NCI-H187 treated with DMSO at 0.1 percent for 48 hours (cell line): ENCODE results near the gene AKR1D1.
A peak's percentile ranks its signal among the peaks of the same experiment; 100 is the strongest.
"Not testable (repeated sequence)": the region's sequence is repeated elsewhere in the genome, so short reads cannot be mapped to it uniquely, and the experiment has no call there.

Source experiments
- DNase-seq: peaks from one replicate; lab custom pipeline; 2025; lab: John Stamatoyannopoulos, UW

Gene AKR1D1

DNA sequence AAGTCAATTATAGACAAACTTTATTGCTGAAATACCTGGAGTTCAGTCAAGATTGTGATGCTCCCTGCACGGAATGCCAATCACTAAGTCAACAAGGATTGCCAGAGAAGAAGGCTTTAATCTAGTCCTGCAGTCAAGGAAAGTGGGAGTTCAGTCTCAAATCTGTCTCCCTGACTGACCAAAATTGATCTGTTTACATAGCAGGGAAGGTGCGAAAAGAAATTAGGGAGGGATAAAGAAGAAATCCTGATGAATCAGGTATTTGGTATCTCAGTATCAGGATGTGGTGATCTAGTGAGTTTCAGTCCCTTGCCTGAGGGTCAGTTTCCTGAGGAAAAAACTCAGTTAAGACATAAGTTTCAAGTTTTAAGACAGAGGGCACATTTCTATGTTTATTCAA lies 2.1 kb upstream of the AKR1D1 start:
- no peak for DNase-seq

DNA sequence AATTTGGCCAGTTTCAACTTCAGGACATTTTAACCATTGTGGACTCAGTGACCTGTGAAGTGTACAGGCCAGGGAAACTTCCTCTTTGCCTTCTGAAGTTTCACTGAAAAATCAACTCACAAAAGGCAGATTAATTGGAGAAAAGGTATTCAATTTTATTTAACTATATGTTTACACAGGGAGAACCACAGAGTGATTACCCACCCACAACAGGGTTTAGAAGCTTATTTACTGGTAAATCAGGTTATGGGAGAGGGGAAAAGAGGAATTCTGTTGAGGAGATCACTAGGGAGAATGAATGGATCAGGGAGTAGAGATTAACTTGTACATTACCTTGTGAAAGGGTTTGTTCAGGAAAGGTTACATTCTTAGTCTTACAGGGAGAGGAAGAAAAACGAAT lies 1.7 kb upstream of the AKR1D1 start:
- DNase-seq: no peak

DNA sequence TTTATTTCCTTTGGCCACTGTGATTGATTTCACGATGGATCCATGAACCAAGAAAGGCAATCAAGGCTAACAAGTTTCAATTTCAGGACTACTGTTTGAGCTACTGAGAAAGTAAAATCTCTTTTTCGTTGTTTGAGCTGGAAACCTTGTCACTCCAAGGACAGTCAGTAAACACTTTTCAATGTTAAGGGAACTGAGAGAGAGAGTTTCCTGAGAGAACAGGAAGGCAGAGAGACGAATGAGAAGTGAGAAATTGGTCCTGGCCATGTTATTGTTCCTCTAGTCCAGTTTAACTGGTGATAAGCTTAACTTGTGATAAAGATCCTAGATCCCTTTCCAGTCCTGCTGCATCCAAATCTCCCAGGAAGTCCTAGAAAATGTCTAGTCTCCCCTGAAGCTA lies 909 bp upstream of the AKR1D1 start:
- DNase-seq: no peak

DNA sequence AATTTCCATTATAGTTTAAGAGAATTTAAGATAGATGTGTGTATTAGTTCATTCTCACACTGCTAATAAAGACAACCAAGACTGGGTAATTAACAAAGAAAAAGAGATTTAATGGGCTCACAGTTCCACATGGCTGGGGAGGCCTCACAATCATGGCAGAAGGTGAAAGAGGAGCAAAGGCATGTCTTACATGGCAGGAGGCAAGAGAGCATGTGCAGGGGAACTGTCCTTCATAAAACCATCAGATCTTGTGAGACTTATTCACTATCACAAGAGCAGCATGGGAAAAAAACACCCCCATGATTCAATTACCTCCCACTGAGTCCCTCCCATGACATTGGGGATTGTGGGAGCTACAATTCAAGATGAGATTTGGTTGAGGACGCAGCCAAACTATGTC lies 473 bp upstream of the AKR1D1 start:
- DNase-seq: not testable (repeated sequence)

DNA sequence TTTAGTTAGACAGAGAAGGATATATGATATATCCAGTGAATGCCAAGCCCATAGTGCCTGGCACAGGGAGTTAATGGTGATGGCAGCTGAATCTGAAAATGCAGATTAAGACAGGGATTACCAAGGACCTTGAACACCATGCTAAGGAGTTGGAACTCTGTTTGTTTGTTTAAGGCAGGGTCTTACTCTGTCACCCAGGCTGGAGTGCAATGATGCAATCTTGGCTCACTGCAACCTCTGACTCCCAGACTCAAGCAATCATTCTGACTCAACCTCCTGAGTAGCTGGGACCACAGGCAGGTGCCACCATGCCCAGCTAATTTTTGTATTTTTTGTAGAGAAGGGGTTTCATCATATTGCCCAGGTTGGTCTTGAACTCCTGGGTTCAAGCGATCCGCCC lies 1.6 kb downstream of the AKR1D1 start:
- no peak for DNase-seq

DNA sequence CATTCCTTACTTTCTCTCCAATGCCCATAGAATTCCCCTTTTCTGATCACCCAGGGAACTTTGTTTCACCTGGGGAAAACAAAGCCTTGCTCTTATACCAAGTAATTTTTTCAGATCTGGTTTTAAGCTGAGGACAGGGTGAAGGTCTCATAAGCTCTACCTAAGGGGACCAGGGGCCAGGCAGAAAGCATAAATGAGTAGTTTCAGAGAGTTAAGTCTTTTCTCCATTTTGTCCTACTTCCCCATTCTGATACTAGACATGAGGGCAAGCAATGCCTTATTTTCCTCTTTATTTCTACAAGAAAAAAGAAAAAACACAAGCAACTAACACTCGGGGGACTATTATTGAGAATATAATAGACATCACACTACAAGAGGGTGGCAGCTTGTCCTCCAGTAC lies 2.9 kb downstream of the AKR1D1 start:
- no peak for DNase-seq

DNA sequence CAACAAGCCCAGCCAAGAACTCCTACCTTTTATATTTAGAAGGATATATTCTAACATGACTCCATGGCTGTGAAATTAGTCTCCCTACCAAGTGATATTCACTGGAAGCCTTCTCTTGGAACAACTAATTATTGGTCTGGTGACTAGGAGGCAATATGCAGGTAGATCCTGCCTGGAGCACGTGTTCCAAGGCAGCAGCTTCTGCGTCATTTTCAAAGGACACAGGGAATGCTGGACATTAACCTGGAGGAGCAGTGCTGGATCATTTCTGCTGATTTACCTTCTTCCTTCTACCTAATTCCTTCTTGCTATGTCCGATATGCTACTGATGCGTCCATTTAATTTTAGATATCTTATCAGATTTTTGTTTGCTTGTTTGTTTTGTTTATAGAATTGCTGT lies 5.6 kb downstream of the AKR1D1 start:
- DNase-seq: no peak

DNA sequence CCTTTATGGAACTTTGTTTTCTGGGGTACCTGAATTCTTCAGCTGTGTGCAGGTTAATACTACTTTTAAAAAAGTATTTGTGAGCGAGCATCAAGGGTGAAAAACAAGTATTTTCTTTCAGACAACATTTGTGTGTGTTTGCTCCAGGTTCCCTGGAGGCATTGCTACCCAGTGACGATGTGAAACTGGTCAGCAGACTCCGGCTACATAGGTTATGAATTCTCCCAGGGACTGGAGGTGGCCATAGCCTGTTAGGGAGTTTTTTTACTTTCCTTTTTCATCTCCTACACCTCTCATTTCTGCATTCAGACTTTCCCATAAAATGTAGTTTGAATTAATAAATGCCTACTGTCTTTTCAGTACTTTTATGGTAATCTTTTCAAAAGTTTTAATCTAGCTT lies 7.6 kb downstream of the AKR1D1 start:
- no peak for DNase-seq

DNA sequence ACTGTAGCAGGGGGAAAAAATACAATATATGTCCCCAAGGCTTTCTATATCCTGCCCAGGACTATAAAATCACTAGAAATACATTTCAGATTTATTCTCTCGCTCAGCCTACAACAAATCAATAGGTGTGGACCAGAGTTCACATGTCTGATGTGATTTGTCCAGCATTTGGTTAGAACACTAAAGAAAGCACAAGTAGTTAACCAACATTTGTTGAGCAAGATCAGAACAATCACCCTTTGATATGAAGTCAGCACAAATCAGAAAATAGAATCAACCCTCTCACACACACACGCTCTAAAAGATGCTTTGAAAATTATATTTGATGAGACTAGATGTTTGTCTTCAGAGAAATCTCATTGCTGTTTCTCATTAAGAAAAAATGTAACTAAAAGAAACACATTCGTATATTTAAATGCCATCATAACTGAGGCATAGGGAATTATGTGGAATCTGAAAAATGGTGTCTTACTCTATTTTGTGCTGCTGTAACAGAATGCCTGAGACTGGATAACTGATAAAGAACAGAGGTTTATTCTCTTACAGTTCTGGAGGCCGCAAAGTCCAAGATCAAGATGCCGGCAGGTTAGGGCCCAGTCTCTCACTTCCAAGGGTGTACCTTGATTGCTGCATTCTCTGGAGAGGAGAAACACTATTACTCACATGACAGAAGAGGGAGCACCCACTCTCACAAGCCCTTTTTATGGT lies 10.5 kb downstream of the AKR1D1 start:
- no peak for DNase-seq

DNA sequence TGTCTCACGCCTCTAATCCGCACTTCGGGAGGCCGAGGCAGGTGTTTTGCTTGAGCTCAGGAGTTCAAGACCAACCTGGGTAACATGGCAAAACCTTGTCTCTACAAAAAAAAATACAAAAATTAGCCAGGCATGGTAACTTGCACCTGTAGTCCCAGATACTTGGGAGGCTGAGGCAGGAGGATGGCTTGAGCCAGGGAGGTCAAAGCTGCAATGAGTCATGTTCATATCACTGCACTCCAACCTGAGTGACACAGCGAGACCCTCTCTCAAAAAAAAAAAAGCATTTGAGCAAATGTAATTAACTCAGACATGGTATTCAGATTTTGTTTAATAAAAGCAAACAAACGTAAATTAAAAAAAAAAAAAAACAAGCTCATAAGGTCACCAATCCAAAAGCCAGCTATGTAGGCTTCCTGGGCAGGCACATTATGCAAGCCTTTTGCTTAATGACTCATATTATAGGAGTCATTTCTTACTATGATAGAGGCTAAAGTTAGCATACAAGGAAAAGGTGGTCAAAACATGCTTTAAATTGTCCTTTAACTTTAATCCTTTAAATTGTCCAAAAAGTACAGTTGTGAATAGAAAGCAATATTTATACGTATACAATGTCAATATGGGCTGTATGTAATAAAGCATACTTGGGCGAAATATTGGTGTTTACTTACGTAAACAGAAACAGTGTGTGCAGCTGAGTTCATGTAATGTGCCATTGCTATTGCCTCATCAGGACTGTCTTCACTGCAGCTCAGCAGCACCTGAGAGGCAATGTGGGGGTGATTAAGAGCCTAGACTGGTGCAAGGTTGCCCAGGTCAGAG lies 13.0 kb downstream of the AKR1D1 start:
- DNase-seq: no peak

DNA sequence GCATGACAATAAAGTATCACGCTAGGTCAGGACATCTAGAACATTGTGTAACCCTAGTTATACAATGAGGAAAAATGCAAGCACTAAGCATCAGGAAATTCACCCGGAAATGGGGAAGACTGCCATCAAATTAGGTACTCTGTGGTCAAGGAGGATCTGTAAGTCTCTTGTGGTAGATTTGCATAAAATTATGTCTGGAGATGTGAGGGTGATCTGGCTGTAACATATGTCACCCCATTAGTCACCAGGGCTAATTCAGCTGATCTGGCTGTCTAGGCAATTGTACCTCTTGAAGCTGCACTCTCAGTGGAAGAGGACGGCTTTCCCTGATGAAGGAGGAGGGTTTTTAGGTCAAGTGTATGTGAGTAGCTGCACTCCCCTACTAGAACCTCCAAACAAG lies 14.8 kb downstream of the AKR1D1 start:
- peak; percentile 53 for DNase-seq

DNA sequence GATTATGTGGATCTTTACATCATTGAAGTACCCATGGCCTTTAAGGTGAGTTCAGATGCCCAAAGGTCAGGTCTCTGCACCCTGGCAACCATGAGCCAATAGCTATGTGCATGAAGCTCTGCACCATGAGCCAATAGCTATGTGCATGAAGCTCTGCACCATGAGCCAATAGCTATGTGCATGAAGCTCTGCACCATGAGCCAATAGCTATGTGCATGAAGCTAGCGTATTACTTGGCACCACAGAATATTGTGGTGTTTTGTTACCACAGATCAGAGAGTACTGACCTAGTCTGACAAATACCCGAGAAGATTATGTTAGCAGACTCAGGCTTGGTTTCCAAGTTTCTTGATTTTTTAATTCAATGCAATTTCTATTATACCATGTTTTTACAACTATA lies 15.6 kb downstream of the AKR1D1 start:
- DNase-seq: not testable (repeated sequence)

DNA sequence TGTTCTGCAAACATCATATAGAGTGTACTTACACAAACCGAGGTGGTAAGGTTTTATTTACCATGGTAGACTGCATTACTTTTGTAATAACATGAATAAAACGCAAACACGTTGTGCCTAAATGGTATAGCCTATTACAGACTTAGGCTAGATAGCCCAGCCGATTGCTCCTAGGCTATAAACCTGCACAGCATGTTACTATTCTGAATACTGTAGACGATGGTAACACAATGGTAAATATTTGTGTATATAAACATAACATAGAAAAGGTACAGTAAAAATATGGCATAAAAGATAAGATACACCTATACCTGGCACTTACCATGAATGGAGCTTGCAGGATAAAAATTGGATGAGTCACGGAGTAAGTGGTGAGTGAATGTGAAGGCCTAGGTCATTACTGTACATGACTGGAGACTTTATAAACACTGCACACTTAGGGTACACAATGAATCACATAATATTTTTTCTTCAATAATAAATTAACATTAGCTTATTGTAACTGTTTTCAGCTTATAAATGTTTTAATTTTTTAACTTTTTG lies 16.3 kb downstream of the AKR1D1 start:
- no peak for DNase-seq

DNA sequence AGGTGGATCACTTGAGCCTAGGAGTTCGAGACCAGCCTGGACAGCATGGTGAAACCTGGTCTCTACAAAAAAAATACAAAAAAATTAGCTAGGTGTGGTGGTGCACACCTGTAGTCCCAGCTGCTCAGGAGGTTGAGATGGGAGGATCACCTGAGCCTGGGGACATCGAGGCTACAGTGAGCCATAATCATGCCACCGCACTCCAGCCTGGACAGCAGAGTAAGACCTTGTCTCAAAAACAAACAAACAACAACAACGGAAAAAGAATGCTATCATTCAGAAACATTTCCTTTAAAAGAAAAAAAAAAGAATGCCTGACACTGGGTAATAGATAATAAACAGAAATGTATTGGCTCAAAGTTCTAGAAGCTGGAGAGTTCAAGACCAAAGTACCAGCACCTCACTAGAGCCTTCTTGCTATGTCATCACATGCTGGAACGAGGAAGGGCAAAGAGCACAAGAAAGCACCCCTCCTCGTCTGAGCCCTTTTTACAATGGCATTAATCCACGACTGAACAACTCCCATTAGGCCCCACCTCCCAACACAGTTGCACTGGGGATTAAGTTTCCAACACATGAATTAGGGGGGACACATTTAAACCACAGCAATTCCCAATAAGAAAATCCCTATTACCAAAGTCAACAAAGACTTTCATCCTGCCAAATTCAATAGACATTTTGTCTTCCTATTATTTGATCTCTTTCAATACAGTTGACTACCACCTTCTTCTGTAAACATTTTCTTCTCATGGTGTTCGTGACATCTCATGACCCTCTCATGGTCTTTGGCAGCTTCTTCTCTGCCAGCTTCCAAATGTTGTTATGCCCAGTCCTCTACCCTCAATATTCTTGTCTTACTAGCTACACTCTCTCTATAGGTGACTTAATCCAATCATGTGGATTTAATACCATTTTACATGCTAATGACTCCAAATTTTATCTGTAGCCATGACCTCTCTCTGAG lies 20.0 kb downstream of the AKR1D1 start:
- DNase-seq: no peak

DNA sequence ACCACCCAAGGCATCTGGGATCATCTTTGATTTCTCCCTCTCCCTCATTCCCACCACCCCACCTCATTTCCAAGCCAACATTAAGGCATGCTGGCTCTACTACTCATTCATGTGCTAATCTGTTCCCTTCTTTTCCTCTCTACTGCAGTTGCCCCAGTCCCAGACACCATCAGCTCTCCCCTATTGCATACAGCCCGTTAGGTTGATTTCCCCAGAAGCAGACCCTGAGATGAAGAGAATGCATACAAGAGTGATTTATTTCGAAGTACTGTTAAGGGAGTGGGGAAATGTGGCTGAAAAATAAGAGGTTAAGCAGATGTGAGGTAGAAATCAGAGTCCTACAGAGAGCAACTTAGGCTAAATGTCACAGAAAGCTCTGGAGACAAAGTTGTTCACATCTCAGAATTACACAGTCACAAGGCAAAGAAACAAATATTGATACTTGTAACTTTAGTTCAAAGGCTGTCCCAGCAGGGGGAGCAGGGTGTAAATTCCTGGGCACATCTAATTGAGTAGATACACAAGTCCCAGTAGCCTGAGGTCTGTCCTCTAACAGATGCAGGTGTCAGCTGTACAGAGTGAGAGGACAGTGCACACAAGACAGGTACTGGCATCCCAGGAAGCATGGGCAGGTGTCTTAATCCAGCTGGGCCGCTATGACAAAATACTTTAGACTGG lies 20.9 kb downstream of the AKR1D1 start:
- no peak for DNase-seq

DNA sequence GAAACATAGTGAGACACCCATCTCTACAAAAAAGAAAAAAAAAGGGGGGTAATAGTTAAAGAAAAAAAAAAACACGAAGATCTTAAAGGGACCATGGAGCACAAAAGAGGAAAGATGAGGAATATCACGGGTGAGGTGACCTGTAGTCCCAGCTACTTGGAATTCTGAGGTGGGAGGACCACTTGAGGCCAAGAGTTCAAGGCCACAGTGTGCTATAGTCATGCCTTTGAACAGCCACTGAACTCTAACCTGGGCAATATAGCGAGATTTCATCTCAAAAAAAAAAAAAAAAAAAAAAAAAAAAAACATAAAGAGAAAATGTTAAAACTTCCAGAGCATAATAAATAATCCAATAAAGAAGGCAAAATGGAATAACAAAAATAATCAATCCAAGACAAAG lies 23.6 kb downstream of the AKR1D1 start:
- DNase-seq: no peak

DNA sequence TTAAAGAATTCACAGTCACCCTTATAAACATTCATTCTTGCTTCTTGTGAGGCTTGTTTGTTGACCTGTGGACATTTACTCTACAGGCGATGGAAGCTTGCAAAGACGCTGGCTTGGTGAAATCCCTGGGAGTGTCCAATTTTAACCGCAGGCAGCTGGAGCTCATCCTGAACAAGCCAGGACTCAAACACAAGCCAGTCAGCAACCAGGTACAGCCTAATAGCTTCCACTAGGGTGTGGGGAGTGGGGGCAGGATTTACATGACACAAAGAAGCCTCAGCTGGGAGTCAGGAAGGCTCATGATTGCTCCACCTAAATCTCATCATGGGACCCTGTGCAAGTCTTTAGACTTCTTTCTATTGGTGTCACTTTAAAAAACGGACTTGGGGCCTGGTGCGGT lies 29.0 kb downstream of the AKR1D1 start:
- DNase-seq: no peak

DNA sequence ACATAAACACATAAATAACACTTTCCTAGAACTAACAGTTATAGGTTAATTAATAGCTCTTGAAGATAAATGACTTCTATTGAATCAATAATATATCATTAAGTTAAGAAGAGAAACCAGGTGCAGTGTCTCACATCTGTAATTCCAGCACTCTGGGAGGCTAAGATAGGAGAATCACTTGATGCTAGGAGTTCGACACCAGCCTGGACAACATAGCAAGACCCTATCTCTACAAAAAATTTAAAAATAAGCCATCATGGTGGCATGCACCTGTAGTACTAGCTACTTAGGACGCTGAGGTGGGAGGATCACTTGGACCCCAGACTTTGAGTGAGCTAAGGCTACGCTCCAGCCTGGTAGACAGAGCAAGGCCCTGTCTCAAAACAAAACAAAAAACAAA lies 38.8 kb downstream of the AKR1D1 start:
- no peak for DNase-seq

DNA sequence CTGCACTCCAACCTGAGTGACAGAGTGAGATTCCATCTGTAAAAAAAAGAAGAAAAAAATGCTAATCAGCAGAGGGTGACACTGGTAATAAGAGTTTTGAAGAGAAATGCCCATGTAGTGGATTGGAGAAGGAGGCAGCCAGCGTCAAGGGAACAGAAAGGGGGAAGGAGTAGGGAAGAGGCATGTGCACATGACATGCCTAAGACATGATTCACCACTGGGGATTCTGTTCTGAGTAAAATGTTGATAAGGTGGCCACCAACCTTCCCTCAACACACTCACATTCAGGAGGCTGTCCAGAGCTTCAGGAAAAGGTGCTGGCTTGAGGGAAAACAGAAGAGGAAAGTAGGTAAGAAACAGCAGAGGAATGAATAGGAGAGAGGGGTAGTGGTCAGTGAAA lies 39.9 kb downstream of the AKR1D1 start:
- DNase-seq: no peak

DNA sequence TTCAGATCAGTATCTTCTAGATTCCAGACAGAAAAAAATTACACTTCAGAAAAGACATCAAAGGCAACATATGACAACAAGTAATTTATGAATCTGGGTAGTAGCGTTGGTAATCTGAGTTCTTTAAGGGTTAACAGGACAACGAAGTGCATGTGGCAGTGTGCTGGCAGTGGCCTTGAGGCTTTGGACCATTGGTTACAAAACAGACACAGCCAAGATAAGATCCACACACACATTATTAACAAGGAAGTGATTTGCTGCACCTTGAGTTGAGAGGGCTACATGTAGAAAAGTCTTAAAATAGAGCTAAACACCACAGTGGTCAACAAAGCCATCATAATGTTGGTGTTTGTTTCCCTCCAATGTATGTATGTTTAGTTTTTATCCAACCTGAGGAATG lies 40.6 kb downstream of the AKR1D1 start:
- no peak for DNase-seq

DNA sequence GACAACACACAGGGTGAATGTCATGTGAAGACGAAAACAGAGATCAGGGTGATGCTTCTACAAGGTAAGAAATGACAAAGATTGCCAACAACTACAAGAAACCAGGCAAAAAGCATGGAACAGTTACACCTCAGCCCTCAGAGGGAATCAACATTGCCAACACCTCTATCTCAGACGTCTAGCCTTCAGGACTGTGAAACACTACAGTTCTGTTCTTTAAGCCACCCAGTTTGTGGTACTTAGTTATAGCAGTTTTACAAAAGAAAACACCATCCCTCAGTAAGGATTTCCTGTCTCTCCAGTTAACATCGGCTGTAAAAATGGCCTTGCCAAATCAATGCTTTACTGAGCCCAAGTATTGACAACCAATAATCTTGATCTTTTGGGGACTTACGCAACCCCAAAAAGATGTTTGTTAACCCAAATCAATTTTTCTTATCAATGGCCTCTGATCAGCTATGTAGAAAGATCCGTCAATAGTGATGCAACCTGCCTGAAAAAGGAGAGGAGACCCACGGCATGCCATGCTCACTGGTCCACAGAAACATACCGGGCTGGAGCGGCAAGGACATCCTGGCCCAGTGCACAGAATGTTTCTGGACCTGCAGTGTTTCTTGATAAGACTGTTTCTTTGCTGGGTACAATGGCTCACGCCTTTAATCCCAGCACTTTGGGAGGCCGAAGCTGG lies 44.0 kb downstream of the AKR1D1 start:
- DNase-seq: no peak
